GM21825 (cell line): ENCODE results near the gene CLP1.

ENCODE experiments used
- ATAC-seq: cut with Tn5 transposase; IDR thresholded peaks from one replicate; pipeline ENCODE4 v1.9.1; 2021; ENCODE audit warnings: mild to moderate bottlenecking, moderate library complexity; ENCODE audit not compliant: unreplicated experiment

CLP1 gene

GRCh38 chr11:57657194-57658022 is at the start of gene CLP1:
TSS of gene CLP1 (plus strand) at chr11:57657762. CDS start at chr11:57659477, 1,715 bp downstream.
- peak; percentile 98 for ATAC-seq

DNA sequence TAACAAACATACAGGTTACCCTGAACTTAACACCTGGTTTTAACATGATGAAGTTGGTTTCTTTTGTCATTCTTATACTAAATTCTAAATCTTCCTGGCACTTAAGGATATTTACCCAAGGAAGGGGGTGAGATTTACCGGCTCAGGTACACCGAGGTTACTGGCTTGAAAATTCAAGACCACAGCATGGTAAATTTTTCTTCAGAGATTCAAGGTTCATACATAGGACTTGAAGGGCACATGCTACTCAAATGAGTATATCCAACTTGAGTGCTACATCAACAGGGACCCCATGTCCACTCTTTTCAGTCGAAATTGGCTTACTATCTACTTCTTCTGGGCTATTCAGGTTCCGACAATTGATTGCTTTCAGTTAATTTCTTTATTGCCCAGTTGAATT is 47.4 kb upstream of the CLP1 start:
- no peak for ATAC-seq

GRCh38 chr11:57614234-57614772 is 43.3 kb upstream of the CLP1 start:
- ATAC-seq = no peak

GRCh38 chr11:57615308-57615707 is 42.3 kb upstream of the CLP1 start:
- ATAC-seq = no peak

- ATAC-seq = no peak
Observed at GRCh38 chr11:57616595-57616994, 41.0 kb upstream of the CLP1 start.

DNA sequence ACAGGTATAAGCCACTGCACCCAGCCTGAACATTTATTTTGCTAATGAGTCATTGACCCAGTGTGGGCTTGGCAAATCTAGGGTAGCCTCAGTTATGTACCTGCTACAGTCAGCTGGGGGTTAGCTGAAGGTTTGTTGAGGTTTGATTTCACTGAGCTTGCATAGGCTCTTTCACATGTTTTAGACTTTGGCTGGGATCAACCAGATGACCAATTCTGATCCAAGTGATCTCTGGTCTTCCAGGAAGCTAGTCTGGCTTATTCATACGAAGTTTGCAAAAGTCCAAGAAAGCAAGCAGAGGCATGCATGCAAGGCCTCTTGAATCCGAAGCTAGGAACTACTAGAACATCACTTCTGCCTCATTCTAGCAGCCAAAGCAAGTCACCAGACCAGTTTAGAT is 39.1 kb upstream of the CLP1 start:
- no peak for ATAC-seq

GRCh38 chr11:57619331-57619730 is 38.2 kb upstream of the CLP1 start:
- no peak for ATAC-seq

DNA sequence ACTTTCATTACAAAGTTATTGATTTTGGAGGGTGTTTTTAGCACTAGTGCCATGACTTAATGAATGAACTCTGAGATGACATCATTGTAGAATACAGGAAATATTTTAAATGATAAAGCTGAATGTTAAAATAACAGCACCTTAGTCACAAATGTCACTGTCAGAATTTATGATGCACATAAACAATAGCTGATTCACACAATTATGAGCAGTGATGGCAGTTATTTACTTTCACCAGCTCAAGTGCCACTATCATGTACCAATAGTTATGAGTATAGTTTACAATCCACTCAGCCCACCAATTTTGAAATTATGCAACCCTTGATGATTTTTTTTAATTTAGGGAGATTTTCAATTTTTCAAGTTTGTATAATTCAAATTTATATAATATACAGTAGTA is 37.1 kb upstream of the CLP1 start:
- no peak for ATAC-seq

DNA sequence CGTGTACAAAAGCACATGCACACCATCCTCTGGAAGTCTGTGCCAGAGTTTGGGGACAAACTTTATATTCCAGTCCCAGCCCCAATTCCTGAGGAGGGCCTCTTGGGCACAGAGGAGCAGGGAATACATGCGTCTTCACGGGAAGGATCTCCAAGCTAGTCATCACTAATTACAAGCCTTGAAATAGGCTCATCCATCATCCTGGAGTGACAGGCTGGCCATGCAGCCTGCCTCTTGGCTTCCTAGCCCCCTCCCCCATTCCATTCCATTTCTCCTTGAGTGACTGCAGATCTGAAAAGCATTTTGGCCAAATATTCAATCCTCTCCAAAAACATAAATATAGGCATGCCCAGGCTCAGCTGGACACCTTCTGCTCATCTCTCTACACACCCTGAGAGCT is 35.3 kb upstream of the CLP1 start:
- no peak for ATAC-seq

- no peak for ATAC-seq
Observed at GRCh38 chr11:57624864-57625263, 32.7 kb upstream of the CLP1 start.

DNA sequence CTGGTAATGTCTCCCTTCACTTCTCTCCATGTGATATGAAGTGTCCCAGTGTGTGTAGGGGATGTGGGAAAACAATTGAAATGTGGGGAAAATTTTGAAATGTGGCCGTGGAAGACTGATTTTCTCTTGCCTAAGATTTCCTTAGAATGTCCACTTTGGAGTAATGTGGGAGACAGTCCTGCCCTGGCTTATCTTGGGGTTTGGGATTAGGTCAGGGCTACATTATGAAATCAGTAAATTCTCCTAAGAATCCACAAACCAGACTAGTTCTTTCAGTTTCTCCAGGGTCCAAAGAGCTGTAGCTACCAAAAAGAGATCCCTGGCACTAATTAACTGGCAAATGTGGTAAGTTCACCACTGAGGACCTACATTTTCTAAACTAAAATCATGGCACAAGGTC is 30.7 kb upstream of the CLP1 start:
- no peak for ATAC-seq

GRCh38 chr11:57630171-57630570 is 27.4 kb upstream of the CLP1 start:
- ATAC-seq = no peak

DNA sequence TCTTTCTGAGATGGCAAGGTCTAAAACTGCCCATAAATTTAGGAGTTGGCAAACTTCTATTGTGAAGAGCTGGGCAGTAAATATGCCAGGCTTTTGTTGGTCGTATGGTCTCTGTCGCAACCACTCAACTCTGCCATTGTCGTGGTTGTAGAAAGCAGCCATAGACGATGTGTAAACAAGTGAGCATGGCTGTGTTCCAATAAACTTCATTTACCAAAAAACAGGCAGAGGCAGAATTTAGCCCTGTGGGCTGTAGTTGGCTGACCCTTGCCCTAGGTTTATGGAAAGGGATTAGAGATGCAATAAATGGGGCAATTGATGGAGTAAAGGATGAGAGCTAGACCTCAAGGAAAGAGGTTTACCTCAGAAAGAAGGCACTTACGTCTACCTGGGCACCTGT is 25.4 kb upstream of the CLP1 start:
- no peak for ATAC-seq

GRCh38 chr11:57633394-57634070 is 24.0 kb upstream of the CLP1 start:
- ATAC-seq = no peak

- ATAC-seq = no peak
Observed at GRCh38 chr11:57634311-57634710, 23.3 kb upstream of the CLP1 start.

GRCh38 chr11:57635246-57635645 is 22.3 kb upstream of the CLP1 start:
- no peak for ATAC-seq

- ATAC-seq = no peak
Observed at GRCh38 chr11:57637626-57638004, 19.9 kb upstream of the CLP1 start.

- no peak for ATAC-seq
Observed at GRCh38 chr11:57638005-57638781, 19.4 kb upstream of the CLP1 start.

GRCh38 chr11:57638811-57639320 is 18.7 kb upstream of the CLP1 start:
- no peak for ATAC-seq

- no peak for ATAC-seq
Observed at GRCh38 chr11:57639321-57640067, 18.1 kb upstream of the CLP1 start.
